Neural crest cell (in vitro differentiated cells): ENCODE measurements around the gene ANXA6. TPM values are rescaled to one million over a fixed set of nuclear protein-coding genes. Genes with fewer than 3 reads are reported as not detected.

Experiments used
- DNase-seq: peaks from one replicate; pipeline ENCODE4 v3.0.0; 2021; ENCODE audit warnings: low read depth, mixed read lengths, low spot score
- H3K27ac Mint-ChIP-seq: one replicate; pipeline ENCODE4 v1.8.0; 2021; ENCODE audit warnings: mild to moderate bottlenecking, mixed read lengths; ENCODE audit not compliant: unreplicated experiment
- H3K27me3 Mint-ChIP-seq: 2 replicates; pipeline ENCODE4 v1.8.0; 2021; ENCODE audit warnings: low read depth, mild to moderate bottlenecking, mixed read lengths
- H3K36me3 Mint-ChIP-seq: 2 replicates; pipeline ENCODE4 v1.8.0; 2021; ENCODE audit warnings: low read depth, mild to moderate bottlenecking, mixed read lengths
- H3K4me1 Mint-ChIP-seq: 2 replicates; pipeline ENCODE4 v1.8.0; 2021; ENCODE audit warnings: mixed read lengths
- H3K4me3 Mint-ChIP-seq: one replicate; pipeline ENCODE4 v1.8.0; 2021; ENCODE audit warnings: mild to moderate bottlenecking, mixed read lengths
- H3K9me3 Mint-ChIP-seq: 2 replicates; pipeline ENCODE4 v1.8.0; 2021; ENCODE audit warnings: mixed read lengths
- total RNA-seq: library from RNA; stranded (reverse); gene quantifications from 2 replicates; pipeline ENCODE4 v1.2.1, GENCODE V29; 2021
- TF ChIP-seq, protein P1 (sequence below): fragments of 200-600 bp; sonication (generic); conservative IDR thresholded peaks from 2 replicates; pipeline ENCODE4 v1.5.0; 2021; ENCODE audit warnings: antibody characterized with exemption, mild to moderate bottlenecking

ANXA6 gene
- total RNA-seq, 1 donor from 2014 or later = 151 TPM

DNA sequence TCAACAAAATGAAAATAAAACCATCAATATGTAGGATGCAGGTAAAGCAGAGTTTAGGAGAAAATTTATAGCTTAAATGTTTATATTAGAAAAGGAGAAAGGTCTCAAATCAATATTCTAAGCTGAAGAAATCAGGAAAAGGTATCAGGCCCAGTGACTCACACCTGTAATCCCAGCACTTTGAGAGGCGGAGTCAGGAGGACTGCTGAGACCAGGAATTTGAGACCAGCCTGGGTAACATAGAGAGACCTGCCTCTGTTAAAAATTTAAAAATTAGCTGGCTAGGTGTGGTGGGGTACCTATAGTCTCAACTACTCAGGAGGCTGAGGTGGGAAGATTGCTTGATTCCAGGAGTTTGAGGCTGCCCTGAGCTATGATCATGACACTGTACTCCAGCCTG lies 34.1 kb upstream of the ANXA6 start:
- H3K27me3 Mint-ChIP-seq = no peaks in the 10 kb centered on the region
- no peak overlapping the region for H3K4me3 Mint-ChIP-seq
- H3K9me3 Mint-ChIP-seq = peaks cover 18% of the 10 kb centered on the region
- H3K27ac Mint-ChIP-seq = no peak overlapping the region
- TF ChIP-seq, protein P1, sequence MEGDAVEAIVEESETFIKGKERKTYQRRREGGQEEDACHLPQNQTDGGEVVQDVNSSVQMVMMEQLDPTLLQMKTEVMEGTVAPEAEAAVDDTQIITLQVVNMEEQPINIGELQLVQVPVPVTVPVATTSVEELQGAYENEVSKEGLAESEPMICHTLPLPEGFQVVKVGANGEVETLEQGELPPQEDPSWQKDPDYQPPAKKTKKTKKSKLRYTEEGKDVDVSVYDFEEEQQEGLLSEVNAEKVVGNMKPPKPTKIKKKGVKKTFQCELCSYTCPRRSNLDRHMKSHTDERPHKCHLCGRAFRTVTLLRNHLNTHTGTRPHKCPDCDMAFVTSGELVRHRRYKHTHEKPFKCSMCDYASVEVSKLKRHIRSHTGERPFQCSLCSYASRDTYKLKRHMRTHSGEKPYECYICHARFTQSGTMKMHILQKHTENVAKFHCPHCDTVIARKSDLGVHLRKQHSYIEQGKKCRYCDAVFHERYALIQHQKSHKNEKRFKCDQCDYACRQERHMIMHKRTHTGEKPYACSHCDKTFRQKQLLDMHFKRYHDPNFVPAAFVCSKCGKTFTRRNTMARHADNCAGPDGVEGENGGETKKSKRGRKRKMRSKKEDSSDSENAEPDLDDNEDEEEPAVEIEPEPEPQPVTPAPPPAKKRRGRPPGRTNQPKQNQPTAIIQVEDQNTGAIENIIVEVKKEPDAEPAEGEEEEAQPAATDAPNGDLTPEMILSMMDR = no peak
- H3K36me3 Mint-ChIP-seq = peaks cover 10% of the 10 kb centered on the region
- H3K4me1 Mint-ChIP-seq = no peaks in the 10 kb centered on the region
- DNase-seq = no peak

DNA sequence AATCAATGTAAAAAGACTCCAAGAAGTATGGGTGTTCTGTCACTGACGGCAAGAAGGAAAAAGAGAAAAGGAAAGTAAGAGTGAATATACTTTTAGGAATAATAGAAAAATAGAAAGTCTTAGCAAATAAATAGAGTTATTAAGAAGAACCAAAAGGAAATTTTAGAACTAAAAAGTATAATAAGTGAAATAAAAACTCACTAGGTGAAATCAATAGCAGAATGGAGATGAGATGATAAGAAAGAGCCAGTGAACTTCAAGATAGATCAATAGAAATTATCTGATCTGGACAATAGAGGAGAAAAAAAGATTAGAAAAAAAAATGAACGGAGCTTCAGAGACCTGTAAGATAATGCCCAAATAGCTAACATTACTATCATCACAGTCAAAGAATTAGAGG lies 31.6 kb upstream of the ANXA6 start:
- H3K4me3 Mint-ChIP-seq = no peak overlapping the region
- H3K27me3 Mint-ChIP-seq = no peaks in the 10 kb centered on the region
- DNase-seq = no peak
- no peak overlapping the region for H3K27ac Mint-ChIP-seq
- peaks cover 18% of the 10 kb centered on the region for H3K9me3 Mint-ChIP-seq
- peaks cover 8% of the 10 kb centered on the region for H3K4me1 Mint-ChIP-seq
- TF ChIP-seq, protein P1 = no peak
- H3K36me3 Mint-ChIP-seq = peaks cover 10% of the 10 kb centered on the region

DNA sequence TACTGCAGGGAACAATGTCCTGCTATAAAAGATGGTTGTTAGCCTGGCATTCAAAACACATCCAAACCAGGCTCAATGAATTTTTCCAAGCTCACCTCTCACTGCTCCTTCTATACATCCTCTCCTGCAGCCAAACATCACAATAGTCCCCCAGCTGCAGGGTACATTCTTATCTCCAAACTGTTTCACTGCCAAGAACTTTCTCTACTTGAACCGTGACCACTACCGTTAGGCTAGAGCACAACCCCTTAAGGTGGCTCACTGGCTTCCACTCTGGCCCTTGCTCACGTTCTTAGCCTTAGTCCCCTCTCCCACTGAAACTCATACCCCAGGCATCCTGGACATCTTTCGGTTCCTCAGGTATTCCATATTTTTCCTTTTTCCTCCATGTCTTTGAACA lies 29.0 kb upstream of the ANXA6 start:
- TF ChIP-seq, protein P1 = no peak
- Mint-ChIP-seq H3K4me3 (no peak overlapping the region), H3K4me1 (peaks cover 12% of the 10 kb centered on the region), H3K27me3 (no peaks in the 10 kb centered on the region), H3K36me3 (peaks cover 8% of the 10 kb centered on the region), H3K27ac (no peak overlapping the region), H3K9me3 (peaks cover 16% of the 10 kb centered on the region)
- DNase-seq = no peak

DNA sequence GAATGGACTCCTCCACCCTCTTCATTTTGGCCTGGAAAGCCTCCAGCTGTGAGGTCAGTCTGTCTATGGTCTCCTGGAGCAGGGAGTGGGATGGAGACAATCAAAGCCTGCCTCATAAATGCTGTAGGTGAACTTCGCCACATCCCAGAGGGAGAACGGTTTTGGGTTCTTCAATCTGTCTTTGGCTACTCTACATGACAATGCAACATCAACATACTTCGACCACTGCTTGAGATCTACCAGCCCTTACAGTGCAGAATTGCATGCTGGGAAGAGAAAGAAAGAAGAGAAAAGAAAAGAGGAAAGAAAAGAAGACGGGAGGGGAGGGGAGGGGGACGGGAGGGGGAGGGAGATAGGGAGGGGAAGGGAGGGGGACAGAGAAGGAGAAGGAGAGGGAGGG lies 28.5 kb upstream of the ANXA6 start:
- no peaks in the 10 kb centered on the region for H3K27me3 Mint-ChIP-seq
- TF ChIP-seq, protein P1 = no peak
- no peak overlapping the region for H3K27ac Mint-ChIP-seq
- peaks cover 12% of the 10 kb centered on the region for H3K4me1 Mint-ChIP-seq
- DNase-seq = no peak
- H3K36me3 Mint-ChIP-seq = peaks cover 3% of the 10 kb centered on the region
- no peak overlapping the region for H3K4me3 Mint-ChIP-seq
- H3K9me3 Mint-ChIP-seq = peaks cover 13% of the 10 kb centered on the region

DNA sequence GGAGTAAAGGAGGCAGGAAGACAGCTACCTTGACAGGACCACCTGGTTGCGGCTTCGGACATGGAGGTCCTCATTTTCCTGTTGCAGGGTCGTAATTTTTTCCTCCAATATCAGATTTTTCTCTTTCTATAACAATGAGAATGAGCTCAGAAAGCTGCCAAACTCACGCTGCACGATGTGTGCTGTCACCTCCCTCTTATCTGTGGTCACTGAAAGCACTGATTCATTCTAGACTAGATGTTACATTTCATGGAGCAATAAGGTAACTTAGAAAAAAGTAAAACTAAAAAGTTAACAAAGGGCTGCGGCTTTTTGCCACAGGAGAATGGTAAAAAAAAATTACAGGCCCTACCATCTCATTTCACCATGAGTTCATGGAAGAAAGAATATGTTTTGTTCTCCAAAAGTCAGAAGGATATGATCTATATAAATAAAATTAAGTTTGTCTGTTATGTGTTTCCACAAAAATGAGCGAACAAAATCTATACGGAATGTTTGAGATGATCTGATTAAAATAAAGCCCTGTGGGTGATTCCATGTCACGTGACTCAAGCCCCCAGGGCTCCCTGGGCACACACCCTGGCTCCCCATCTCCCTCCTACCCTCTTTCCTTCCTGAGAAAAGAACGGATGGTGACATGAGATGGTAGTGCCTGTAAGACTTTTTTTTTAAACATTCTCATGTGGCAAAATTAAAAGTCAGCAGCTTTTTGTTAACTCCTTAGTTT lies 26.9 kb upstream of the ANXA6 start:
- peaks cover 12% of the 10 kb centered on the region for H3K4me1 Mint-ChIP-seq
- DNase-seq = no peak
- no peaks in the 10 kb centered on the region for H3K36me3 Mint-ChIP-seq
- H3K27me3 Mint-ChIP-seq = no peaks in the 10 kb centered on the region
- TF ChIP-seq, protein P1 = no peak
- no peak overlapping the region for H3K27ac Mint-ChIP-seq
- H3K9me3 Mint-ChIP-seq = peaks cover 9% of the 10 kb centered on the region
- H3K4me3 Mint-ChIP-seq = no peak overlapping the region
